WERI-Rb-1 (cell line): Measurements from ENCODE around the gene PDK2.

Experiments
- DNase-seq: peaks from one replicate; pipeline ENCODE4 v3.0.0-alpha.2; 2020
- H3K27ac ChIP-seq: fragments of 250-450 bp; sonication (Bioruptor Pico); 2 replicates; pipeline ENCODE4 v1.5.1; 2020; ENCODE audit warnings: mild to moderate bottlenecking, moderate library complexity
- H3K27me3 ChIP-seq: fragments of 250-450 bp; sonication (Bioruptor Pico); 2 replicates; pipeline ENCODE4 v1.5.1; 2021; ENCODE audit warnings: mild to moderate bottlenecking, low read depth, moderate library complexity; ENCODE audit not compliant: insufficient read depth, severe bottlenecking
- H3K36me3 ChIP-seq: fragments of 250-450 bp; sonication (Bioruptor Pico); 2 replicates; pipeline ENCODE4 v1.5.1; 2020; ENCODE audit warnings: mild to moderate bottlenecking, moderate library complexity
- H3K4me3 ChIP-seq: 2 replicates; pipeline ENCODE4 v1.5.1; 2011; ENCODE audit warnings: low read depth, mild to moderate bottlenecking, control low read depth, low read length
- H3K9me3 ChIP-seq: fragments of 250-450 bp; sonication (Bioruptor Pico); 2 replicates; pipeline ENCODE4 v1.5.1; 2021; ENCODE audit warnings: mild to moderate bottlenecking, moderate library complexity; ENCODE audit not compliant: severe bottlenecking
- CTCF ChIP-seq: IDR thresholded peaks from 2 replicates; pipeline ENCODE4 v1.5.1; 2011; ENCODE audit warnings: low read depth, mild to moderate bottlenecking, control low read depth, inconsistent platforms, low read length

Gene PDK2

GRCh38 chr17:50099003-50099402 lies 3.9 kb downstream of the PDK2 start:
- Histone ChIP-seq H3K9me3 (no peaks in the 10 kb centered on the region), H3K27me3 (no peaks in the 10 kb centered on the region), H3K4me3 (no peak overlapping the region), H3K27ac (no peak overlapping the region), H3K36me3 (peaks cover 18% of the 10 kb centered on the region)
- no peak for TF ChIP-seq CTCF
- no peak for DNase-seq

GRCh38 chr17:50100480-50100883 lies 5.3 kb downstream of the PDK2 start:
- DNase-seq = no peak
- Histone ChIP-seq H3K4me3 (no peak overlapping the region), H3K27me3 (no peaks in the 10 kb centered on the region), H3K36me3 (peaks cover 18% of the 10 kb centered on the region), H3K27ac (no peak overlapping the region), H3K9me3 (no peaks in the 10 kb centered on the region)
- no peak for TF ChIP-seq CTCF

- no peak for DNase-seq
- H3K9me3 ChIP-seq = no peaks in the 10 kb centered on the region
- TF ChIP-seq CTCF = no peak
- H3K27ac ChIP-seq = no peak overlapping the region
- H3K27me3 ChIP-seq = no peaks in the 10 kb centered on the region
- peaks cover 18% of the 10 kb centered on the region for H3K36me3 ChIP-seq
- H3K4me3 ChIP-seq = no peak overlapping the region
Measured at GRCh38 chr17:50100921-50101345, 5.8 kb downstream of the PDK2 start.

GRCh38 chr17:50101346-50102163 lies 6.4 kb downstream of the PDK2 start:
- Histone ChIP-seq H3K9me3 (no peaks in the 10 kb centered on the region), H3K27me3 (no peaks in the 10 kb centered on the region), H3K36me3 (peaks cover 18% of the 10 kb centered on the region), H3K4me3 (no peak overlapping the region), H3K27ac (no peak overlapping the region)
- no peak for DNase-seq
- TF ChIP-seq CTCF = no peak

GRCh38 chr17:50102164-50102991 lies 7.2 kb downstream of the PDK2 start:
- Histone ChIP-seq H3K9me3 (no peaks in the 10 kb centered on the region), H3K36me3 (peaks cover 18% of the 10 kb centered on the region), H3K27ac (no peak overlapping the region), H3K4me3 (no peak overlapping the region), H3K27me3 (no peaks in the 10 kb centered on the region)
- no peak for TF ChIP-seq CTCF
- DNase-seq = no peak
